Measurements from ENCODE around the gene PITPNM2.
"Not testable (repeated sequence)": the region's sequence is repeated elsewhere in the genome, so short reads cannot be mapped to it uniquely, and the experiment has no call there.

Gene PITPNM2

GRCh38 chr12:123119808-123120207 is 31.1 kb downstream of the PITPNM2 start:
- no peak for DNase-seq

GRCh38 chr12:123118497-123118896 is 32.4 kb downstream of the PITPNM2 start:
- DNase-seq = peak; percentile 46

GRCh38 chr12:123115409-123116121 is 35.3 kb downstream of the PITPNM2 start:
- no peak for DNase-seq

GRCh38 chr12:123114304-123115083 is 36.4 kb downstream of the PITPNM2 start:
- DNase-seq = no peak

GRCh38 chr12:123113026-123113425 is 37.9 kb downstream of the PITPNM2 start:
- peak; percentile 10 for DNase-seq

- DNase-seq = no peak
Observed at GRCh38 chr12:123111498-123112165, 39.3 kb downstream of the PITPNM2 start.

GRCh38 chr12:123109319-123109772 is 41.5 kb downstream of the PITPNM2 start:
- no peak for DNase-seq

GRCh38 chr12:123108682-123109066 is 42.2 kb downstream of the PITPNM2 start:
- no peak for DNase-seq

- DNase-seq = no peak
Observed at GRCh38 chr12:123107926-123108681, 42.8 kb downstream of the PITPNM2 start.

- no peak for DNase-seq
Observed at GRCh38 chr12:123106640-123107359, 44.1 kb downstream of the PITPNM2 start.

GRCh38 chr12:123105211-123105826 is 45.6 kb downstream of the PITPNM2 start:
- peak; percentile 15 for DNase-seq

GRCh38 chr12:123104809-123105208 is 46.1 kb downstream of the PITPNM2 start:
- DNase-seq = no peak

GRCh38 chr12:123104094-123104493 is 46.8 kb downstream of the PITPNM2 start:
- DNase-seq = not testable (repeated sequence)

GRCh38 chr12:123102781-123103503 is 47.9 kb downstream of the PITPNM2 start:
- DNase-seq = no peak

GRCh38 chr12:123102366-123102765 is 48.5 kb downstream of the PITPNM2 start:
- no peak for DNase-seq

GRCh38 chr12:123101526-123101925 is 49.4 kb downstream of the PITPNM2 start:
- DNase-seq = no peak

All from NCI-H1417 treated with DMSO at 0.1 percent for 48 hours (cell line).